ENCODE measurements around the gene EVL. TPM values are rescaled to one million over a fixed set of nuclear protein-coding genes. Genes with fewer than 3 reads are reported as not detected.
"Not testable (repeated sequence)": the region's sequence is repeated elsewhere in the genome, so short reads cannot be mapped to it uniquely, and the experiment has no call there.

EVL gene
- total RNA-seq, 1 donor, result 14.4 TPM

- TF ChIP-seq CTCF (IDR thresholded peaks at IDR 0.05; ENCODE audit: insufficient read depth, low read length), result no peak
- H3K4me3 ChIP-seq (ENCODE audit: low read depth, low read length), result no peak overlapping the region
Measured at GRCh38 chr14:100153560-100153959, 88.3 kb downstream of the EVL start.

DNA sequence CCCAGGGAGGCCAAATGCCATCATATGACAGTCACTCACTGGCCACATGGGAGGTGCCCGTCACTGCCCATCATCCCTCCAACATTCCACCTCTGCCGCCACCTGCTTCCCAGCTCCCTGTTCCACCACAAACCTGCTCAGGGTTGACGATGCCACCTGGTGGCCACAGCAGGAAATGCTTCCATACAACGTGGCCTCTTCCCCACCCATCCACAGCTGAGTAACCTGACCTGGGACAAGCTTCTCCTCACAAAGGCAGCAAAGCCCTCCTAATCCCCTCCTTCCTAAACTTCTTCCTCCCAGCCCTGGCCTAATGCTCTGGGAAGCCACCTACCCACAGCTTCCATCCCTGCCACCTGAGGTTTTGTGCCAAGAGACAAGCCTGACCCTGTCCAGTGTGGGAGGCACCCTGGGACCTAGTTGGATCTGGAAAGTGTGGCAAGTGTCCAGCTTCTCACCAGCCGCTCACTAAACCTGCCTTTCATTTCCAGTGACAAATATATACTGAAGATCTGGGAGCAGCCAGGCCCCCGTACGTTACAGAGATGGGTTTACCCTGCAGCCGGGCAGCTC lies 89.9 kb downstream of the EVL start:
- DNase-seq (ENCODE audit: low read depth), result no peak
- peak; percentile 59 for TF ChIP-seq CTCF (IDR thresholded peaks at IDR 0.05; ENCODE audit: insufficient read depth, low read length)

More at GRCh38 chr14:100153560-100153959, 88.3 kb downstream of the EVL start:
- no peak for DNase-seq (ENCODE audit: low read depth)

DNA sequence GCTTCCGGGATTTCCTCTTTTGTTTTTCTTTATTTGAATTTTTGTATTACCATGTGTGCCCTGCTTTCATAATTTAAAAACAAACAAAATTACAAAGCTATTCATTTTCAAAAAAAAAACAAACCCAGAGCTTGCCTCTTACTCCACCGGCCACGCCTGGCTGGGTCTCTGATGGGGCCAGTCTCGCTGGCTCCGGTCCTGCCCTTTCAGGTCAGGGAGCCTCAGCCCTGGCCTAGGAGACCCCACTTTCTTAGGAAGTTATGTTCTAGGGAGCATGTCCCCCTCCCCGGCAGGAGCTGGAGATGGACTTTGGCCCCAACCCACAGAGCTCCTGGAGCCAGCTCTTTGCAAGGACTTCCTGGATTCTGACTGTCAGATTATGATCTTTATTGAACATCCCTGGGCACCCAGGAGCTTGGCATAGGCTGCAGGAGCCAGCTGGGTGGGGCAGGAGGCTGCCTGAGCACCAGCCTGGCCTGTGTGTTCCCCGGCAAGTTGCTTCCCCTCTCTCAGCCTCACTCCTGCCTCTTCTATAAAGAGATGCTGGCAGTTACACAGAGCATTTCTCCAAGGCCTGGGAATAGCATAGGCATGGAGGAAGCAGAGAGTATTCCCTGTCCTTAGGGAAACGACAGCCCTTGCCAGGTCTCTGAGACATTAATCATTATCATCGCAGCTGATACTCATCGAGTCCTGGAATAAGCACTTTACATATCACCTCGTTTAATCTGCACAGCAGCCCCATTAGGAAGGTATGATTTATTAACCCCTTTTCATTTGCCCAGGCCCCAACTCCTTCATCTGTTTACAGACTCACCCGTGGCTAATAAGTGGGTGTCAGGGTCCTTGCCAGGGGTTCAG lies 90.8 kb downstream of the EVL start:
- no peak overlapping the region for H3K4me3 ChIP-seq (ENCODE audit: low read depth, low read length)
- DNase-seq (ENCODE audit: low read depth), result no peak
- TF ChIP-seq CTCF (IDR thresholded peaks at IDR 0.05; ENCODE audit: insufficient read depth, low read length), result no peak

More for the DNA sequence above, 89.9 kb downstream of the EVL start:
- H3K4me3 ChIP-seq (ENCODE audit: low read depth, low read length), result no peak overlapping the region

- DNase-seq (ENCODE audit: low read depth), result no peak
- TF ChIP-seq CTCF (IDR thresholded peaks at IDR 0.05; ENCODE audit: insufficient read depth, low read length), result no peak
- no peak overlapping the region for H3K4me3 ChIP-seq (ENCODE audit: low read depth, low read length)
Measured at GRCh38 chr14:100156776-100157175, 91.6 kb downstream of the EVL start.

DNA sequence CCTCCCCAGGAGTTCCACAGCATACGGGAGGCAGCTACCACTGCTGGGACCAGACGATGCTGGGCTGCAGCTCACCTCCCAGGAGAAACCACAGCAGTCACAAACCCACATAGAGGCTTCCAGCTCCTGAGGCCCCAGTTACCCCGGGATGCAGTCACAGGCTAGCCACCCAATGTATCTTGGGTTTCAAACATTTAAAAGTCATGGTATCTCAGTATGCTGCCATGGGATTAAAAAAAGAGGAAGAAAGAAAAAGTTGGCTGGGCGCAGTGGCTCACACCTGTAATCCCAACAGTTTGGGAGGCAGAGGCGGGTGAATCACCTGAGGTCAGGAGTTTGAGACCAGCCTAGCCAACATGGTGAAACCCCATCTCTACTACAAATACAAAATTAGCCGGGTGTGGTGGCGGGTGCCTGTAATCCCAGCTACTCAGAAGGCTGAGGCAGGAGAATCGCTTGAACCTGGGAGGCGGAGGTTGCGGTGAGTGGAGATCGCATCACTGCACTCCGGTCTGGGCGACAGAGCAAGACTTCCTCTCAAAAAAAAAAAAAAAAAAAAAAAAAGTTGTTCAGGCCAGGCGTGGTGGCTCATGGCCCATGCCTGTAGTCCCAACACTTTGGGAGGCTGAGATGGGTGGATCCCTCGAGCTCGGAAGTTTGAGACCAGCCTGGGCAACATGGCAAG lies 92.5 kb downstream of the EVL start:
- DNase-seq (ENCODE audit: low read depth); H3K4me3 ChIP-seq (ENCODE audit: low read depth, low read length): not testable (repeated sequence)

DNA sequence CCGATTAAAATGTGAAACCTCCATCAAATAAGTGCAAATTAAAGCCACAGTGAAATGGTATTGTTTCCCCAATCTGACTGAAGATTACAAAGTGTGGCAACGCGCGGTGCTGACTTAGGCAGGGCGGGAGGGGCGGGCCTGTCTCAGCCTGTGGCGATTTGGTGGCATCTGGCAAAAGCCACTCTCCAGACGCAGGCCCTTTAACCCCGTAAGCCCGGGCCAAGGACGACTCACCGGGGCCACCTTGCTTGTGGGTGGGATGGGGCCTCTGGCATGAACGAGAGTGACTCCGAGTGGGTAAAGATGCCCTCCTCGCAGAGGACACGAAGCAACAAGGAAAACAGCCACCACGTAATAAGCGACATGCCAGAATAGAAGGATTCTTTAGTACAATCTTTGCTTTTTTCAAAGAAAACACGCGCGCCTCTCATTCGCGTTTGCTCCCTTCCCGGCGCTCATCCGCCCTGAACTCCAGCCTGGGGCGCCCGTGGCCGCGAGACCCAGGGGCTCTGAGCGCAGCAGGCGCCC lies 93.4 kb downstream of the EVL start:
- TF ChIP-seq CTCF (IDR thresholded peaks at IDR 0.05; ENCODE audit: insufficient read depth, low read length), result no peak
- H3K4me3 ChIP-seq (ENCODE audit: low read depth, low read length), result no peak overlapping the region

More for the DNA sequence above, 93.4 kb downstream of the EVL start:
- DNase-seq (ENCODE audit: low read depth), result no peak
